GM13976 (cell line): Measurements from ENCODE around the gene GNLY.
"Not testable (repeated sequence)": the region's sequence is repeated elsewhere in the genome, so short reads cannot be mapped to it uniquely, and the experiment has no call there.

Source experiments
- DNase-seq: peaks from one replicate; pipeline ENCODE4 v3.0.0; 2012; ENCODE audit warnings: low spot score
- CTCF ChIP-seq: IDR thresholded peaks from 2 replicates; pipeline ENCODE4 v1.5.1; 2012; ENCODE audit warnings: borderline replicate concordance, mild to moderate bottlenecking; ENCODE audit not compliant: insufficient read depth; ENCODE audit errors: extremely low read depth, missing control alignments, control extremely low read depth
- in situ Hi-C: fragments of 300-500 bp; cut with MboI; formaldehyde crosslinking; loops from one replicate; pipeline ENCODE4 v1.12.0; 2022; ENCODE audit warnings: low sequenced_read_pairs, mixed read lengths, inconsistent platforms; ENCODE audit not compliant: unreplicated experiment

Gene GNLY

DNA sequence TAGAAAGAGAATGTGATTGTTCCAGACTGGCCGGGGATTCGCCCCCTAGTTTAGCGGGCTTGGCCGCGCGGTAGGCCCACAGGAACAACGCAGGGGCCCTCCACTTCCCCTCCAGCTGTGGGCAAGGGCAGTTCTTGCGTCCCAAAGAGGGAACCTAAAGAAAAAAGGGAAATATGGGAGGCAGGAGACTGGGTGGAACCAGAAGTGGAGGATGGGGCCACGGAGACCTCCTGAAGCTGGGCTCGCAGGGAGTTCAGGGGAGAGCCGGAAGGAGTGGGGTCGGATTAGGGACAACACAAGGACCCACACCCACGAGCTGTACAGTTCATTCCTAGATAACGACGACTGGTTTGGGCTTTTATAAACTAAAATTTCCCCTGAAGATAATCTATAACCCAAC, 18.2 kb downstream of the GNLY start:
- in situ Hi-C loops, result no loop called here
- no peak for TF ChIP-seq CTCF
- no peak for DNase-seq

DNA sequence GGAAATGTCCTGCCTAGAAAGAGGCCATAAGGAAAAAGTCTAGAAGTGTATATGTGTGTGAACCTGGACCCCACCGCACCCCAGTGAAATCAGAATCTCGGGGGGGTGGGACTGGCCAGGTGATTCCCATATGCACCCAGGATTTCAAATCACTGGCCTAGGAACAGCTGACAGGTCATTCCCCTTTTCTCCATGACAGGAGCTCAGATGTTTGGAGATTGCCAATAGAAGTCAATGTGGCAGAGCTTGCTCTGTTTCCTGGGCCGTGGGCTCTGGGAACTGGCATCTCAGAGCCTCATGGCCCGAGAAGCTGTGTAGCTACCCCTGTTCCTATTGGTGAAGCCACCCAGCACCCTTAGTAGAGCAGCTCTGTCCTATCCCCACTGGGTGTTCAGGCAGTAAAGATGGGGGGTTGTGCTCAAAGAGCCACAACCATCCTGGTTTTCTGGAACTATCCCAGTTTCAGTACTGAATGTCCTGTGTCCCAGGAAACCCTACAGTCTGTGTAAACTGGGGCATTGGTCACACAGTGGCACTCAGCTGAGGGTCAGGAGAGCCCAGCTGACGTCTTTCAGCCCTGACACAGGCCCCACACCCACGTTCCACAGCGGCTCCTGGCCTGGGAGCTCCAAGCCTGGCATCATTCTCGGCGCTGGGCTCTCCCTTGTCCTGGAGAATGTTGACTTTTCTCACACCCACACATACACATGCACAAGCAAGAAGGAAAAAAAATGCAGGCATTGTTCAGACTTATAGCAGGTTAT, 18.9 kb downstream of the GNLY start:
- no peak for TF ChIP-seq CTCF
- DNase-seq, result no peak
- in situ Hi-C loops, result no loop called here

DNA sequence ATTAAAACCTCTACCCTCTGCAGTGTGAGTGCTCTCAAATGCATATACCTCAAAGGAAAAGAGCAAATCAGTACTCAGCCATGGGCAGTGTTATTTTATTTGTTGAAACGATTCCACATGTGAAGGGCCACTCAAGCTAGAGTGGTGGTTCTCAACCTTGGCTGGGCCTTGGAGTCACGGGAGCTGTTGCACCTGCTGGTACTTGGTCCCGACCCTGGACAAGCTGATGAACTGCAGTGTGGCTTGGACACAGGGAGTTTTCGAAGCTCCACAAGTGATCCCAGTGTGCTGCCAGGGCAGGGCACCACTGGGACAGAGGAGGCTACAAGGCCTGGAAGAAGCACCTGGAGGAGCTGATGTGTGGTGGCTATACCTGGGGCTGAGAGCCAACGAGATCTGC, 19.7 kb downstream of the GNLY start:
- in situ Hi-C loops, result no loop called here
- TF ChIP-seq CTCF, result no peak
- no peak for DNase-seq

DNA sequence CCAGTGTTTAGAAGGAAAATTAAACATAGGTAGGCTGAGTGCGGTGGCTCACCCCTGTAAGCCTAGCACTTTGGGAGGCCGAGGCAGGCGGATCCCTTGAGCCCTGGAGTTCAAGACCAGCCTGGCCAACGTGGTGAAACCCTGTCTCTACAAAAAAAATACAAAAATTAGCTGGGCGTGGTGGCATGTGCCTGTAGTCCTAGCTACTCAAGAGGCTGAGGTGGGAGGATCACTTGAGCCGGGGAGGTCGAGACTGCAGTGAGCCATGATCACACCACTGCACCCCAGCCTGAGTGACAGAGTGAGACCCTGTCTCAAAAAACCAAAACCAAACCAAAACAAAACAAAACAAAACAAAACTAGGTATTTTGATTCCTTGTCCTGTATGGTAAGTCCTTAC, 20.3 kb downstream of the GNLY start:
- DNase-seq, in situ Hi-C loops: not testable (repeated sequence)

DNA sequence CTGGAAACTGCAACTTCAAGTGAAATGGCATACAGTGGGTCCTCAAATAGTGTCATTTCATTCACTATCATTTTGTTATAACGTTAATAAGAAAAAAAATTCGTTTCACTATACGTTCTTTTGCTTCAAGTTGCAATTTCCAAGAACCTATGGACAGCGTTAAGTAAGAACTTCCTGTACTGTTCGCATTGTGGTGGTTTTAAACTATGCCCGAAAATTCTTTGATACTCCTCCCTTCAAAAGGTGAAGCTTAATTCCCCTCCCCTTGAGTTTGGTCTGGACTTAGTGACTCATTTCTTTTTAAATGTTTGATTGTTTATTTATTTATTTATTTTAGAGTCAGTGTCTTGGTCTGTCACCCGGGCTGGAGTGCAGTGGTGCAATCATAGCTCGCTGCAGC, 20.7 kb downstream of the GNLY start:
- TF ChIP-seq CTCF, result no peak
- no peak for DNase-seq
- in situ Hi-C loops, result no loop called here

DNA sequence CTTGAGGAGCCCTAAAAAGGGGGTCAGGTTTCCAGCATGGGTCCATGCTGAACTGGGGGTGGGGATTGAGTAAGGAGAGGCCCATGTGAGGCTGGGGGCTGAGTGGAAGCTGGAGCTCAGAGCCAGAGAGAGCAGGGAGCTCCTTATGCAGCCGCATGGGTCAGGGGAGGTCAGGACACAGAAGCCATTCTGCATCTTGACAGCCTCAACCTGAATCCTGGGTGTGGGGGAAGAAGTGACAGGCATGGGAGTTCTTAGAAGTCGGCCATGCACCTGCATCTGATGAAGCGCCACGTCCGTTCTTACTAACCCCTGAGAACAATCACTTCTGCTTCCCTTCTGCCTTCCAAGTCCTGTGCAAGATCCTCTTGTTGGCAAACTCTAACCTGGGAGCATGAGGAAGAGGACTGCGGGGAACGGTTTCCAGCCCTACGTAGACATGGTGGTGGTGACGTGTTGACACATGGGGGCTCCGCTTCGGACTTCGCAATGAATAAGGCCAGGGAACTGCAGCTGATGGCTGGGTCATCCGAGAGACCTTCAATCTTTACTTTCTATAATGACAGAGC, 22.3 kb downstream of the GNLY start:
- DNase-seq, result no peak
- no peak for TF ChIP-seq CTCF
- in situ Hi-C loops, result no loop called here

GRCh38 chr2:85717308-85718008, 23.3 kb downstream of the GNLY start:
- no peak for TF ChIP-seq CTCF
- in situ Hi-C loops, result no loop called here
- DNase-seq, result no peak
